HEK293 (cell line): ENCODE data around the gene KDM5A.
A peak's percentile ranks its signal among the peaks of the same experiment; 100 is the strongest.

Experiments used
- CTCF ChIA-PET: fragments of 350-600 bp; formaldehyde crosslinking; extraction: SDS; loops from one replicate; lab custom pipeline; 2021; ENCODE audit warnings: antibody characterized with exemption; lab: Yijun Ruan, JAX
- POLR2A ChIA-PET: fragments of 300-600 bp; formaldehyde crosslinking; extraction: SDS; loops from one replicate; lab custom pipeline; 2020; ENCODE audit warnings: antibody characterized with exemption, inconsistent platforms; lab: Yijun Ruan, JAX
- H3K27ac ChIP-seq: fragments of 200-500 bp; sonication (Bioruptor generic); 2 replicates; pipeline ENCODE4 v1.5.1; 2014; ENCODE audit warnings: low read depth, low read length, control low read depth, inconsistent platforms; ENCODE audit errors: extremely low read depth
- H3K36me3 ChIP-seq, 2 experiments: fragments of 200-500 bp in 1 of 2; sonication (Bioruptor generic) in 1 of 2; 1 replicate in 1 of 2; 2 replicates in 1 of 2; pipeline ENCODE4 v1.5.1; 2014 to 2017; ENCODE audit warnings: inconsistent platforms in 2 of 2, low read length in 2 of 2; ENCODE audit not compliant: control insufficient read depth in 2 of 2, insufficient read depth in 1 of 2
- H3K4me1 ChIP-seq: fragments of 200-500 bp; sonication (Bioruptor generic); 2 replicates; pipeline ENCODE4 v1.5.1; 2014; ENCODE audit warnings: mild to moderate bottlenecking, low read length, inconsistent platforms; ENCODE audit not compliant: control insufficient read depth, insufficient read depth
- H3K4me3 ChIP-seq: 2 replicates; pipeline ENCODE4 v1.5.1; 2011; ENCODE audit warnings: low read depth, mild to moderate bottlenecking, control low read depth, low read length, moderate library complexity
- H3K9me3 ChIP-seq: fragments of 200-500 bp; sonication (Bioruptor generic); 2 replicates; pipeline ENCODE4 v1.5.1; 2014; ENCODE audit warnings: low read depth, low read length, inconsistent platforms; ENCODE audit not compliant: control insufficient read depth, insufficient read depth
- PRDM1 ChIP-seq: fragments of 450-650 bp; formaldehyde crosslinking; IDR thresholded peaks from 2 replicates; pipeline ENCODE4; 2016; ENCODE audit warnings: missing biosample characterization, missing genetic modification characterization
- ZBTB1 ChIP-seq: fragments of 450-650 bp; formaldehyde crosslinking; IDR thresholded peaks from 2 replicates; pipeline ENCODE4 v1.5.1; 2016; ENCODE audit warnings: missing biosample characterization, missing genetic modification characterization
- ZNF132 ChIP-seq: fragments of 450-650 bp; formaldehyde crosslinking; IDR thresholded peaks from 2 replicates; pipeline ENCODE4 v1.5.1; 2017; ENCODE audit warnings: missing biosample characterization, missing genetic modification characterization, borderline replicate concordance
- ZNF211 ChIP-seq: fragments of 450-650 bp; formaldehyde crosslinking; IDR thresholded peaks from 2 replicates; pipeline ENCODE4 v1.5.1; 2016; ENCODE audit warnings: low read depth, missing biosample characterization, missing genetic modification characterization
- ZNF335 ChIP-seq: fragments of 450-650 bp; formaldehyde crosslinking; conservative IDR thresholded peaks from 2 replicates; pipeline ENCODE4 v1.5.1; 2016; ENCODE audit warnings: missing biosample characterization, missing genetic modification characterization
- ZNF394 ChIP-seq: fragments of 450-650 bp; formaldehyde crosslinking; IDR thresholded peaks from 2 replicates; pipeline ENCODE4 v1.5.1; 2016; ENCODE audit warnings: missing biosample characterization, missing genetic modification characterization, mild to moderate bottlenecking, moderate library complexity, borderline replicate concordance
- ZNF423 ChIP-seq: fragments of 450-650 bp; formaldehyde crosslinking; IDR thresholded peaks from 2 replicates; pipeline ENCODE4 v1.5.1; 2016; ENCODE audit warnings: missing biosample characterization, missing genetic modification characterization
- ZNF514 ChIP-seq: fragments of 450-650 bp; formaldehyde crosslinking; IDR thresholded peaks from 2 replicates; pipeline ENCODE4 v1.5.1; 2016; ENCODE audit warnings: missing biosample characterization, missing genetic modification characterization
- ZNF571 ChIP-seq: fragments of 450-650 bp; formaldehyde crosslinking; IDR thresholded peaks from 2 replicates; pipeline ENCODE4 v1.5.0; 2017; ENCODE audit warnings: missing biosample characterization, missing genetic modification characterization
- ZNF623 ChIP-seq: fragments of 450-650 bp; formaldehyde crosslinking; IDR thresholded peaks from 2 replicates; pipeline ENCODE4 v1.5.1; 2016; ENCODE audit warnings: missing biosample characterization, missing genetic modification characterization
- ZSCAN16 ChIP-seq: fragments of 450-650 bp; formaldehyde crosslinking; IDR thresholded peaks from 2 replicates; pipeline ENCODE4 v1.5.1; 2016; ENCODE audit warnings: missing biosample characterization, missing genetic modification characterization
- TF ChIP-seq, protein P1 (sequence below): fragments of 450-650 bp; formaldehyde crosslinking; IDR thresholded peaks from 2 replicates; pipeline ENCODE4 v1.5.1; 2016; ENCODE audit warnings: missing biosample characterization, missing genetic modification characterization, borderline replicate concordance
- TF ChIP-seq, protein P2 (sequence below): fragments of 450-650 bp; formaldehyde crosslinking; optimal IDR thresholded peaks from 2 replicates; pipeline ENCODE3; 2016; ENCODE audit warnings: missing biosample characterization, mild to moderate bottlenecking, missing genetic modification characterization
- TF ChIP-seq, protein P3 (sequence below): fragments of 450-650 bp; IDR thresholded peaks from 2 replicates; pipeline ENCODE4 v1.5.1; 2018; ENCODE audit warnings: missing biosample characterization, mild to moderate bottlenecking, missing genetic modification characterization
- TF ChIP-seq, protein P4 (sequence below): fragments of 450-650 bp; formaldehyde crosslinking; IDR thresholded peaks from 2 replicates; pipeline ENCODE4 v1.5.1; 2016; ENCODE audit warnings: missing biosample characterization, missing genetic modification characterization
- TF ChIP-seq, protein P5 (sequence below): fragments of 450-650 bp; formaldehyde crosslinking; IDR thresholded peaks from 2 replicates; pipeline ENCODE4 v1.5.1; 2016; ENCODE audit warnings: missing biosample characterization, missing genetic modification characterization
- TF ChIP-seq, protein P6 (sequence below): fragments of 450-650 bp; formaldehyde crosslinking; IDR thresholded peaks from 2 replicates; pipeline ENCODE4 v1.5.1; 2016; ENCODE audit warnings: missing biosample characterization, missing genetic modification characterization
- TF ChIP-seq, protein P7 (sequence below): fragments of 450-650 bp; formaldehyde crosslinking; IDR thresholded peaks from 2 replicates; pipeline ENCODE4 v1.5.1; 2016; ENCODE audit warnings: missing biosample characterization, missing genetic modification characterization

The KDM5A gene

DNA sequence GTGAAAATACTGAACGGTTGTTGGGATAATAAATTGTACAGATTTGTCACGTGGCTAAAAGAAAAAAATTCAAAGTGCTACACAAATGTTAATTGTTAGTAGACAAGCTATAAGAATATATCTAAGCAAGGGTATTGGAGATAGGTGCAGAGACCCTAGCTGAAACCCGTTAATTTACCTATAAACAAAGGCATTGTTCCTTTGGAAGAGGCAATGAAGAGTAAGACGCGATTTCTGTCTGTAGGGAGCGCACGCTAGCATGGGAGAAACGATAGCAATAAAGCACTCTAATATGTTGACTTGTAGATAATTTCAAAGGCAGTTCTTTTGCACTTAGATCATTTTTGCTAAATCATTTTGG, 12.9 kb upstream of the KDM5A start (continued):
- TF ChIP-seq, protein P1, sequence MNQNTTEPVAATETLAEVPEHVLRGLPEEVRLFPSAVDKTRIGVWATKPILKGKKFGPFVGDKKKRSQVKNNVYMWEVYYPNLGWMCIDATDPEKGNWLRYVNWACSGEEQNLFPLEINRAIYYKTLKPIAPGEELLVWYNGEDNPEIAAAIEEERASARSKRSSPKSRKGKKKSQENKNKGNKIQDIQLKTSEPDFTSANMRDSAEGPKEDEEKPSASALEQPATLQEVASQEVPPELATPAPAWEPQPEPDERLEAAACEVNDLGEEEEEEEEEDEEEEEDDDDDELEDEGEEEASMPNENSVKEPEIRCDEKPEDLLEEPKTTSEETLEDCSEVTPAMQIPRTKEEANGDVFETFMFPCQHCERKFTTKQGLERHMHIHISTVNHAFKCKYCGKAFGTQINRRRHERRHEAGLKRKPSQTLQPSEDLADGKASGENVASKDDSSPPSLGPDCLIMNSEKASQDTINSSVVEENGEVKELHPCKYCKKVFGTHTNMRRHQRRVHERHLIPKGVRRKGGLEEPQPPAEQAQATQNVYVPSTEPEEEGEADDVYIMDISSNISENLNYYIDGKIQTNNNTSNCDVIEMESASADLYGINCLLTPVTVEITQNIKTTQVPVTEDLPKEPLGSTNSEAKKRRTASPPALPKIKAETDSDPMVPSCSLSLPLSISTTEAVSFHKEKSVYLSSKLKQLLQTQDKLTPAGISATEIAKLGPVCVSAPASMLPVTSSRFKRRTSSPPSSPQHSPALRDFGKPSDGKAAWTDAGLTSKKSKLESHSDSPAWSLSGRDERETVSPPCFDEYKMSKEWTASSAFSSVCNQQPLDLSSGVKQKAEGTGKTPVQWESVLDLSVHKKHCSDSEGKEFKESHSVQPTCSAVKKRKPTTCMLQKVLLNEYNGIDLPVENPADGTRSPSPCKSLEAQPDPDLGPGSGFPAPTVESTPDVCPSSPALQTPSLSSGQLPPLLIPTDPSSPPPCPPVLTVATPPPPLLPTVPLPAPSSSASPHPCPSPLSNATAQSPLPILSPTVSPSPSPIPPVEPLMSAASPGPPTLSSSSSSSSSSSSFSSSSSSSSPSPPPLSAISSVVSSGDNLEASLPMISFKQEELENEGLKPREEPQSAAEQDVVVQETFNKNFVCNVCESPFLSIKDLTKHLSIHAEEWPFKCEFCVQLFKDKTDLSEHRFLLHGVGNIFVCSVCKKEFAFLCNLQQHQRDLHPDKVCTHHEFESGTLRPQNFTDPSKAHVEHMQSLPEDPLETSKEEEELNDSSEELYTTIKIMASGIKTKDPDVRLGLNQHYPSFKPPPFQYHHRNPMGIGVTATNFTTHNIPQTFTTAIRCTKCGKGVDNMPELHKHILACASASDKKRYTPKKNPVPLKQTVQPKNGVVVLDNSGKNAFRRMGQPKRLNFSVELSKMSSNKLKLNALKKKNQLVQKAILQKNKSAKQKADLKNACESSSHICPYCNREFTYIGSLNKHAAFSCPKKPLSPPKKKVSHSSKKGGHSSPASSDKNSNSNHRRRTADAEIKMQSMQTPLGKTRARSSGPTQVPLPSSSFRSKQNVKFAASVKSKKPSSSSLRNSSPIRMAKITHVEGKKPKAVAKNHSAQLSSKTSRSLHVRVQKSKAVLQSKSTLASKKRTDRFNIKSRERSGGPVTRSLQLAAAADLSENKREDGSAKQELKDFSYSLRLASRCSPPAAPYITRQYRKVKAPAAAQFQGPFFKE (tag by site-specific recombination), result no peak
- TF ChIP-seq PRDM1 (tag by site-specific recombination) (no peak), ZNF394 (tag by site-specific recombination) (no peak), ZNF514 (no peak), ZNF423 (tag by site-specific recombination) (no peak), ZNF335 (0 out of 2 replicates have a peak, but pooled peaks have one; percentile 5)
- TF ChIP-seq, protein P2, sequence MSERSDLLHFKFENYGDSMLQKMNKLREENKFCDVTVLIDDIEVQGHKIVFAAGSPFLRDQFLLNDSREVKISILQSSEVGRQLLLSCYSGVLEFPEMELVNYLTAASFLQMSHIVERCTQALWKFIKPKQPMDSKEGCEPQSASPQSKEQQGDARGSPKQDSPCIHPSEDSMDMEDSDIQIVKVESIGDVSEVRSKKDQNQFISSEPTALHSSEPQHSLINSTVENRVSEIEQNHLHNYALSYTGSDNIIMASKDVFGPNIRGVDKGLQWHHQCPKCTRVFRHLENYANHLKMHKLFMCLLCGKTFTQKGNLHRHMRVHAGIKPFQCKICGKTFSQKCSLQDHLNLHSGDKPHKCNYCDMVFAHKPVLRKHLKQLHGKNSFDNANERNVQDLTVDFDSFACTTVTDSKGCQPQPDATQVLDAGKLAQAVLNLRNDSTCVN (tag by site-specific recombination), result no peak
- TF ChIP-seq, protein P3, sequence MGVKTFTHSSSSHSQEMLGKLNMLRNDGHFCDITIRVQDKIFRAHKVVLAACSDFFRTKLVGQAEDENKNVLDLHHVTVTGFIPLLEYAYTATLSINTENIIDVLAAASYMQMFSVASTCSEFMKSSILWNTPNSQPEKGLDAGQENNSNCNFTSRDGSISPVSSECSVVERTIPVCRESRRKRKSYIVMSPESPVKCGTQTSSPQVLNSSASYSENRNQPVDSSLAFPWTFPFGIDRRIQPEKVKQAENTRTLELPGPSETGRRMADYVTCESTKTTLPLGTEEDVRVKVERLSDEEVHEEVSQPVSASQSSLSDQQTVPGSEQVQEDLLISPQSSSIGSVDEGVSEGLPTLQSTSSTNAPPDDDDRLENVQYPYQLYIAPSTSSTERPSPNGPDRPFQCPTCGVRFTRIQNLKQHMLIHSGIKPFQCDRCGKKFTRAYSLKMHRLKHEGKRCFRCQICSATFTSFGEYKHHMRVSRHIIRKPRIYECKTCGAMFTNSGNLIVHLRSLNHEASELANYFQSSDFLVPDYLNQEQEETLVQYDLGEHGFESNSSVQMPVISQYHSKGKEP, result no peak

DNA sequence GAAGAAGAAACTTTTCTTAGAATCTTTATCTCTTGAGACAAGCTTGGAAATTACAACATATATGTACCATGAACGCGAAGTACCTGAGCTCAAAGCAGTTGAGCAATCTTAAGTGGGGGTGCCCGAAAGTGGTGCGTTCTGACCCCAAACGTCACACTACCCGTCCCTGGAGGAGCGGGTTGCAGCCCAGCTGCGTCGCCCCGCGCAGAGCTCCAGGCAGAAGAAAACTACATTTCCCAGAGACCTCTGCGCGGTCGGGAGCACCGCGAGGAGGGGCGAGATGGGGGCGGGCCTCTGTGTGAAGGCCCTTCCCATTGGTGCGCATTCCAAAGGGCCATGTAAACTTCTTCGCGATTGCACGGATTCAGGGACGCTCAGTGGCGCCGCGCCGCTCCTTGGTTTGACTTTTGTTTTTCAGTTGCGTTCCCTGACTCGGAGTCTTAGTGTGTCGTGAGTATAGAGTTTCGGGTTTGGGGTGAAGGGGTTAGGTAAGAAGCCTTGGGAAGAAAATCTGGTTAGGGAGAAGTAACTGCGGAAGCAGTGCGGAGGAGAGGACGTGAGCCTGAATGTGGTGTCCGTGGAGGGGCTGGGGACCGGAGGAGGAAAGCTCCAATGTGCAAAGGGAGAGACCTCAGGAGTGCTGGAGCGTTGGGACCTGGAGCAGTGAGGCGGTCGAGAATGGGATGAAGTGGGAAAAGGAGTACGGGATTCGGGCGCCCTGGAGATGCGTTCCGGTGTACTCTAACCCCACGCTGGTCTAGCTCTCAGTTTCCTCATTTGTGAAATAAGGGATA, 12.3 kb upstream of the KDM5A start, which contains the start of gene CCDC77:
Gene CCDC77 (plus strand): TSS at position 410 of the 794 bp plus-strand sequence. CDS start 7,740 bp downstream, outside the sequence.
- Histone ChIP-seq H3K4me1 (no peaks in the 10 kb centered on the region; the same call in 1 of the 2 replicates), H3K9me3 (no peaks in the 10 kb centered on the region), H3K36me3 (peaks cover 6 to 14% of the 10 kb centered on the region in 2 experiments), H3K27ac (peak within 1 kb of the TSS; percentile 28), H3K4me3 (peak within 1 kb of the TSS; percentile 59)
- POLR2A ChIA-PET, result interaction anchor here (0.6 to 1.9 kb wide), 6 partner anchors 10 to 132 kb away, joined by 3 to 36 read pairs (median 5); partner anchors contain the start of gene KDM5A
- CTCF ChIA-PET, result interaction anchor here (0.6 to 2.2 kb wide), 7 partner anchors 11 to 145 kb away, joined by 3 to 17 read pairs (median 4); no protein-coding TSS in a partner anchor
- TF ChIP-seq, protein P4, sequence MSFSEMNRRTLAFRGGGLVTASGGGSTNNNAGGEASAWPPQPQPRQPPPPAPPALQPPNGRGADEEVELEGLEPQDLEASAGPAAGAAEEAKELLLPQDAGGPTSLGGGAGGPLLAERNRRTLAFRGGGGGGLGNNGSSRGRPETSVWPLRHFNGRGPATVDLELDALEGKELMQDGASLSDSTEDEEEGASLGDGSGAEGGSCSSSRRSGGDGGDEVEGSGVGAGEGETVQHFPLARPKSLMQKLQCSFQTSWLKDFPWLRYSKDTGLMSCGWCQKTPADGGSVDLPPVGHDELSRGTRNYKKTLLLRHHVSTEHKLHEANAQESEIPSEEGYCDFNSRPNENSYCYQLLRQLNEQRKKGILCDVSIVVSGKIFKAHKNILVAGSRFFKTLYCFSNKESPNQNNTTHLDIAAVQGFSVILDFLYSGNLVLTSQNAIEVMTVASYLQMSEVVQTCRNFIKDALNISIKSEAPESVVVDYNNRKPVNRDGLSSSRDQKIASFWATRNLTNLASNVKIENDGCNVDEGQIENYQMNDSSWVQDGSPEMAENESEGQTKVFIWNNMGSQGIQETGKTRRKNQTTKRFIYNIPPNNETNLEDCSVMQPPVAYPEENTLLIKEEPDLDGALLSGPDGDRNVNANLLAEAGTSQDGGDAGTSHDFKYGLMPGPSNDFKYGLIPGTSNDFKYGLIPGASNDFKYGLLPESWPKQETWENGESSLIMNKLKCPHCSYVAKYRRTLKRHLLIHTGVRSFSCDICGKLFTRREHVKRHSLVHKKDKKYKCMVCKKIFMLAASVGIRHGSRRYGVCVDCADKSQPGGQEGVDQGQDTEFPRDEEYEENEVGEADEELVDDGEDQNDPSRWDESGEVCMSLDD (tag by site-specific recombination), result 0 out of 2 replicates have a peak, but pooled peaks have one; percentile 32
- TF ChIP-seq, protein P5, sequence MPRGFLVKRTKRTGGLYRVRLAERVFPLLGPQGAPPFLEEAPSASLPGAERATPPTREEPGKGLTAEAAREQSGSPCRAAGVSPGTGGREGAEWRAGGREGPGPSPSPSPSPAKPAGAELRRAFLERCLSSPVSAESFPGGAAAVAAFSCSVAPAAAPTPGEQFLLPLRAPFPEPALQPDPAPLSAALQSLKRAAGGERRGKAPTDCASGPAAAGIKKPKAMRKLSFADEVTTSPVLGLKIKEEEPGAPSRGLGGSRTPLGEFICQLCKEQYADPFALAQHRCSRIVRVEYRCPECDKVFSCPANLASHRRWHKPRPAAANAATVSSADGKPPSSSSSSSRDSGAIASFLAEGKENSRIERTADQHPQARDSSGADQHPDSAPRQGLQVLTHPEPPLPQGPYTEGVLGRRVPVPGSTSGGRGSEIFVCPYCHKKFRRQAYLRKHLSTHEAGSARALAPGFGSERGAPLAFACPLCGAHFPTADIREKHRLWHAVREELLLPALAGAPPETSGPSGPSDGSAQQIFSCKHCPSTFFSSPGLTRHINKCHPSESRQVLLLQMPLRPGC (tag by site-specific recombination), result no peak
- TF ChIP-seq ZNF623 (tag by site-specific recombination) (no peak), ZNF211 (tag by site-specific recombination) (no peak), ZNF571 (tag by site-specific recombination) (no peak), ZBTB1 (no peak), ZSCAN16 (tag by site-specific recombination) (no peak), ZNF132 (tag by site-specific recombination) (no peak)
- TF ChIP-seq, protein P6, sequence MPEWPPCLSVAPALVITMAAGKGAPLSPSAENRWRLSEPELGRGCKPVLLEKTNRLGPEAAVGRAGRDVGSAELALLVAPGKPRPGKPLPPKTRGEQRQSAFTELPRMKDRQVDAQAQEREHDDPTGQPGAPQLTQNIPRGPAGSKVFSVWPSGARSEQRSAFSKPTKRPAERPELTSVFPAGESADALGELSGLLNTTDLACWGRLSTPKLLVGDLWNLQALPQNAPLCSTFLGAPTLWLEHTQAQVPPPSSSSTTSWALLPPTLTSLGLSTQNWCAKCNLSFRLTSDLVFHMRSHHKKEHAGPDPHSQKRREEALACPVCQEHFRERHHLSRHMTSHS (tag by site-specific recombination), result no peak
- TF ChIP-seq, protein P7, sequence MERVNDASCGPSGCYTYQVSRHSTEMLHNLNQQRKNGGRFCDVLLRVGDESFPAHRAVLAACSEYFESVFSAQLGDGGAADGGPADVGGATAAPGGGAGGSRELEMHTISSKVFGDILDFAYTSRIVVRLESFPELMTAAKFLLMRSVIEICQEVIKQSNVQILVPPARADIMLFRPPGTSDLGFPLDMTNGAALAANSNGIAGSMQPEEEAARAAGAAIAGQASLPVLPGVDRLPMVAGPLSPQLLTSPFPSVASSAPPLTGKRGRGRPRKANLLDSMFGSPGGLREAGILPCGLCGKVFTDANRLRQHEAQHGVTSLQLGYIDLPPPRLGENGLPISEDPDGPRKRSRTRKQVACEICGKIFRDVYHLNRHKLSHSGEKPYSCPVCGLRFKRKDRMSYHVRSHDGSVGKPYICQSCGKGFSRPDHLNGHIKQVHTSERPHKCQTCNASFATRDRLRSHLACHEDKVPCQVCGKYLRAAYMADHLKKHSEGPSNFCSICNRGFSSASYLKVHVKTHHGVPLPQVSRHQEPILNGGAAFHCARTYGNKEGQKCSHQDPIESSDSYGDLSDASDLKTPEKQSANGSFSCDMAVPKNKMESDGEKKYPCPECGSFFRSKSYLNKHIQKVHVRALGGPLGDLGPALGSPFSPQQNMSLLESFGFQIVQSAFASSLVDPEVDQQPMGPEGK (tag by site-specific recombination), result peak; percentile 65
